Lower lobe of right lung (tissue), 2 donors: ENCODE measurements around the gene RENBP. TPM values are rescaled to one million over a fixed set of nuclear protein-coding genes. Genes with fewer than 3 reads are reported as not detected.

ENCODE experiments used
- ATAC-seq, 2 donors: fragments of 200-7000 bp; cut with Tn5 transposase; one replicate each; pipeline ENCODE4 v1.9.1; 2020 to 2022; ENCODE audit warnings: mild to moderate bottlenecking in 2 of 2, moderate library complexity in 2 of 2
- DNase-seq: peaks from one replicate; pipeline ENCODE4 v3.0.0-alpha.2; 2020
- H3K27ac ChIP-seq: fragments of 200-600 bp; one replicate; pipeline ENCODE4 v1.8.0; 2022
- H3K27me3 ChIP-seq: fragments of 200-600 bp; one replicate; pipeline ENCODE4 v1.8.0; 2022; ENCODE audit warnings: low read depth
- H3K36me3 ChIP-seq: fragments of 200-600 bp; one replicate; pipeline ENCODE4 v1.8.0; 2022; ENCODE audit warnings: mild to moderate bottlenecking
- H3K4me1 ChIP-seq: fragments of 200-600 bp; one replicate; pipeline ENCODE4 v1.8.0; 2022
- H3K4me3 ChIP-seq: fragments of 200-600 bp; one replicate; pipeline ENCODE4 v1.8.0; 2022; ENCODE audit warnings: mild to moderate bottlenecking
- H3K9me3 ChIP-seq: fragments of 200-600 bp; one replicate; pipeline ENCODE4 v1.8.0; 2022
- intact Hi-C: fragments of 100-400 bp; cut with DNase I; formaldehyde crosslinking; loops from one replicate; pipeline ENCODE4 v1.11.0; 2022
- total RNA-seq: library from RNA; stranded (reverse); fragmentation: NEBNext Ultra II Directional; extraction: Animal tissue kit (Norgen Biotek cat#: 25700); gene quantifications from one replicate; pipeline ENCODE4 v1.2.1, GENCODE V29; 2021
- TF ChIP-seq, protein P1 (sequence below): fragments of 200-600 bp; IDR thresholded peaks from one replicate; pipeline ENCODE4 v1.8.0; 2022; ENCODE audit warnings: antibody characterized with exemption, mild to moderate bottlenecking
- donor health status: DM: no; HTN: yes; CAD: no; lungs with severe emphysema.

The RENBP gene
- total RNA-seq, 1 donor from 2014 or later: 57.0 TPM

DNA sequence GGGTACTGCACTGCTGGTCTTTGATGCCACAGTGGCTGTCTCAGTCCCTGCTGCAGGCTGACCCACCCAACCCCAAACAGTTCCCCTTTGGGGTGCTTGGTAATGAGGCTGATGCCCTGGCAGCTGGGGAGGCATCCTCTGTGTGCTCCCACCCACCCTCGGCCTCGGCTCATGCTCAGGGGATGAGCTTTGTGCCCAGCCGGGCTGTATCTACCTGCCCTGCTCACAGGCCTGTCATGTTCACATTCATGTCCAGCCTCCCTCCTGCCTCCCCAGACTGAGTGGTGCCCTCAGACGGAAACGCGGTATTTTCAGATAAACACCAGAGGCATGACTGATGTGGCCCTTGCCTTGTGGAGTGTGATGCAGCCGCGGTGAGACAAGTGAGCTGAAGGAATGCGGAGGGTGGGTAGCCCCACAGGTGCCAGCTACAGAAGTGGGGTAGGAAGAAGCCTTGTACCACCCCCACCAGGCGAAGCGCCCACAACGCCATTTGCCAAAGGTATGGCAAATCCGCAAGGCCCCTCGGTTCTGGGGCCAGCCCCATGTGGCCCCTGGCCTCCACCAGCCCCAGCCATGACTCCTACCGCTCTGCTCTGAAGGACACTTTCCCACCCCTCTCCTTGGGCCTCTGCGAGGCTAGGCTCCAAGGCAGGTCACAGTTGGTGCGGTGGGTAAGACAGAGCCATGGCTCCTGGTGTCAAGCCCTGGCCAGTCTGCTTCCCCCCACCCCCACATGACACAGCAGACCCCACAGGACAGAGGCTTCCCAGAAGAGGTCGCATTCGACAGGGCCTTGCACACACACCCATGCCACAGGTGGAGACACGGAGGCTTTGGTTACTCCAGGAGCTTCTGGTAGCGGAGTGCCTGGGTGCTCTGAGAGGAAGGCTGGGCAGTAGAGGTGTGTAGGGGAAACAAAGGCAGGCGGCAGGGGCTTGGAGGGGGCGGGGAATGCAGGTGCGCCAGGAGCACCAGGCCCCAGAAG is 1.8 kb upstream of the RENBP start:
- H3K4me3 ChIP-seq: no peak overlapping the region
- ATAC-seq (no peak), DNase-seq (no peak)
- H3K4me1 ChIP-seq: peaks cover 5% of the 10 kb centered on the region
- H3K27me3 ChIP-seq: no peaks in the 10 kb centered on the region
- H3K27ac ChIP-seq: peak overlapping the region; percentile 46
- TF ChIP-seq, protein P1, sequence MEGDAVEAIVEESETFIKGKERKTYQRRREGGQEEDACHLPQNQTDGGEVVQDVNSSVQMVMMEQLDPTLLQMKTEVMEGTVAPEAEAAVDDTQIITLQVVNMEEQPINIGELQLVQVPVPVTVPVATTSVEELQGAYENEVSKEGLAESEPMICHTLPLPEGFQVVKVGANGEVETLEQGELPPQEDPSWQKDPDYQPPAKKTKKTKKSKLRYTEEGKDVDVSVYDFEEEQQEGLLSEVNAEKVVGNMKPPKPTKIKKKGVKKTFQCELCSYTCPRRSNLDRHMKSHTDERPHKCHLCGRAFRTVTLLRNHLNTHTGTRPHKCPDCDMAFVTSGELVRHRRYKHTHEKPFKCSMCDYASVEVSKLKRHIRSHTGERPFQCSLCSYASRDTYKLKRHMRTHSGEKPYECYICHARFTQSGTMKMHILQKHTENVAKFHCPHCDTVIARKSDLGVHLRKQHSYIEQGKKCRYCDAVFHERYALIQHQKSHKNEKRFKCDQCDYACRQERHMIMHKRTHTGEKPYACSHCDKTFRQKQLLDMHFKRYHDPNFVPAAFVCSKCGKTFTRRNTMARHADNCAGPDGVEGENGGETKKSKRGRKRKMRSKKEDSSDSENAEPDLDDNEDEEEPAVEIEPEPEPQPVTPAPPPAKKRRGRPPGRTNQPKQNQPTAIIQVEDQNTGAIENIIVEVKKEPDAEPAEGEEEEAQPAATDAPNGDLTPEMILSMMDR: no peak
- H3K36me3 ChIP-seq: peaks cover 27% of the 10 kb centered on the region
- intact Hi-C loops: no loop called here
- no peaks in the 10 kb centered on the region for H3K9me3 ChIP-seq

- H3K27me3 ChIP-seq: no peaks in the 10 kb centered on the region
- peak; percentile 23 to 34 for ATAC-seq
- DNase-seq: no peak
- H3K27ac ChIP-seq: peak overlapping the region; percentile 62
- TF ChIP-seq, protein P1: no peak
- peaks cover 3% of the 10 kb centered on the region for H3K4me1 ChIP-seq
- peaks cover 12% of the 10 kb centered on the region for H3K36me3 ChIP-seq
- intact Hi-C loops: no loop called here
- H3K4me3 ChIP-seq: peak overlapping the region; percentile 56
- H3K9me3 ChIP-seq: no peaks in the 10 kb centered on the region
Observed at GRCh38 chrX:153944800-153945150, 332 bp upstream of the RENBP start.

GRCh38 chrX:153941336-153942252 is 2.8 kb downstream of the RENBP start:
- Histone ChIP-seq H3K27ac (peak overlapping the region; percentile 18), H3K4me1 (no peaks in the 10 kb centered on the region), H3K27me3 (no peaks in the 10 kb centered on the region), H3K9me3 (no peaks in the 10 kb centered on the region), H3K36me3 (no peaks in the 10 kb centered on the region), H3K4me3 (peak overlapping the region; percentile 27)
- TF ChIP-seq, protein P1: no peak
- ATAC-seq (no peak), DNase-seq (no peak)
- intact Hi-C loops: no loop called here

GRCh38 chrX:153939573-153939972 is 4.9 kb downstream of the RENBP start:
- Histone ChIP-seq H3K27me3 (no peaks in the 10 kb centered on the region), H3K27ac (no peak overlapping the region), H3K4me1 (no peaks in the 10 kb centered on the region), H3K9me3 (no peaks in the 10 kb centered on the region), H3K4me3 (no peak overlapping the region), H3K36me3 (no peaks in the 10 kb centered on the region)
- DNase-seq (no peak), ATAC-seq (no peak)
- intact Hi-C loops: no loop called here
- TF ChIP-seq, protein P1: no peak

- intact Hi-C loops: no loop called here
- H3K27me3 ChIP-seq: no peaks in the 10 kb centered on the region
Observed at GRCh38 chrX:153938226-153938786, 6.1 kb downstream of the RENBP start.

More at GRCh38 chrX:153938226-153938786, 6.1 kb downstream of the RENBP start:
- DNase-seq (no peak), ATAC-seq (no peak)
- Histone ChIP-seq H3K4me3 (no peak overlapping the region), H3K27ac (no peak overlapping the region), H3K9me3 (no peaks in the 10 kb centered on the region), H3K36me3 (no peaks in the 10 kb centered on the region), H3K4me1 (peaks cover 9% of the 10 kb centered on the region)
- TF ChIP-seq, protein P1: no peak
